Femur (tissue), 1 donor: ENCODE data around the gene ZBP1.

Source experiments
- DNase-seq: peaks from one replicate; pipeline ENCODE4 v3.0.0-alpha.2; 2017

ZBP1 gene, protein sequence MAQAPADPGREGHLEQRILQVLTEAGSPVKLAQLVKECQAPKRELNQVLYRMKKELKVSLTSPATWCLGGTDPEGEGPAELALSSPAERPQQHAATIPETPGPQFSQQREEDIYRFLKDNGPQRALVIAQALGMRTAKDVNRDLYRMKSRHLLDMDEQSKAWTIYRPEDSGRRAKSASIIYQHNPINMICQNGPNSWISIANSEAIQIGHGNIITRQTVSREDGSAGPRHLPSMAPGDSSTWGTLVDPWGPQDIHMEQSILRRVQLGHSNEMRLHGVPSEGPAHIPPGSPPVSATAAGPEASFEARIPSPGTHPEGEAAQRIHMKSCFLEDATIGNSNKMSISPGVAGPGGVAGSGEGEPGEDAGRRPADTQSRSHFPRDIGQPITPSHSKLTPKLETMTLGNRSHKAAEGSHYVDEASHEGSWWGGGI

DNA sequence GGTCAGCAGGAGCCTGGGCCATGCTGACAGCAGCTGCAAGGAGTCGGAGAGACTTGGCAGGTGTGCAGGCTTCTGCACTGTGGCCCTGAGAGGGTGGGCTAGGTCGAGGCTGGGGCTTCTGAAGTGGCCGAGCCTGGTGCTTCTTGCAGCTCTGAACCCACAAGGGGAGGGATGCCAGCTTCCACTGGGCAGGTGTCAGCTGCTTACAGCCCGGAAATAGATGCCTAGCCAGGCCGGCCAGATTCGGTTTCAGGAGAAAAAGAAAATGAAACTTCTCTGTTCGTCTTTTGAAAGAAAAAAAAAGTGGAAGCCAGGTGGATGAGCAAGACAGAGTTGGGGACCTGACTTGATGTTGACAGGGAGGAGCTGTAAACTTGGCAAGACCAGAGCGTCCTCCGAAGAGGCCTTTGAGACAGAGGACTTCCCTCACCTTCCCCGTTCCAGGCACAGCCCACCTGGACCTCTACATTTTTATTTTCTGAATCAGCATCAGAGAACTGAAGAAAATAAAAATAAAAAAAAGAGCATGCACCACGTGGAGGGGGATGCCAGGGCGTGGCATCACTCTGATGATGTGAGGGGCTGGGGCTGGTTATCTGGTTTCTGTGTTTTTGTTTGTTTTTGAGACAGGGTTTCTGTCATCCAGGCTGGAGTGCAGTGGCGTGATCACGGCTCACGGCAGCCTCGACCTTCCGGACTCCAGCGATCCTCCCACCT, at the start of gene ZBP1:
Gene ZBP1, minus strand, starts transcription at position 153 of the 717 bp plus-strand sequence. Its CDS starts 131 bp downstream, at position 22.
- peak; percentile 55 for DNase-seq

DNA sequence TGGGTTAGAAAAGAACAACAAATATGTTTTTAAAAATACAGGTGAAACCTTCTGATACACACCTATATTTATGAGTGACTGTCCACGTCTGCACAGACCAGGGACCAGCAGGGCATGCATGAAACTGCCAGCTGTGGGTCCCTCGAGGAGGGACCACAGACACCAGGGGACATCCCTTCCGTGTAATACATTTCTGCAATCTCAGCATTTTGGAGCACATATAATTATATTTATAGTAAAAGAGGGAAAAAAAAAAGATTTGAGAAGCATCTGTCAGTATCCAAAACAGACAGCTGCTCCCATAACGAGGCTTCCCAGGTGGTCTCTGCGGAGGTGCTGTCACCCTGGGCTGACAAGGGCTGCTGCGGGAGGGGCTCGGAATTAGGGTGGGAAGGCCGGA, 49.4 kb upstream of the ZBP1 start:
- no peak for DNase-seq

DNA sequence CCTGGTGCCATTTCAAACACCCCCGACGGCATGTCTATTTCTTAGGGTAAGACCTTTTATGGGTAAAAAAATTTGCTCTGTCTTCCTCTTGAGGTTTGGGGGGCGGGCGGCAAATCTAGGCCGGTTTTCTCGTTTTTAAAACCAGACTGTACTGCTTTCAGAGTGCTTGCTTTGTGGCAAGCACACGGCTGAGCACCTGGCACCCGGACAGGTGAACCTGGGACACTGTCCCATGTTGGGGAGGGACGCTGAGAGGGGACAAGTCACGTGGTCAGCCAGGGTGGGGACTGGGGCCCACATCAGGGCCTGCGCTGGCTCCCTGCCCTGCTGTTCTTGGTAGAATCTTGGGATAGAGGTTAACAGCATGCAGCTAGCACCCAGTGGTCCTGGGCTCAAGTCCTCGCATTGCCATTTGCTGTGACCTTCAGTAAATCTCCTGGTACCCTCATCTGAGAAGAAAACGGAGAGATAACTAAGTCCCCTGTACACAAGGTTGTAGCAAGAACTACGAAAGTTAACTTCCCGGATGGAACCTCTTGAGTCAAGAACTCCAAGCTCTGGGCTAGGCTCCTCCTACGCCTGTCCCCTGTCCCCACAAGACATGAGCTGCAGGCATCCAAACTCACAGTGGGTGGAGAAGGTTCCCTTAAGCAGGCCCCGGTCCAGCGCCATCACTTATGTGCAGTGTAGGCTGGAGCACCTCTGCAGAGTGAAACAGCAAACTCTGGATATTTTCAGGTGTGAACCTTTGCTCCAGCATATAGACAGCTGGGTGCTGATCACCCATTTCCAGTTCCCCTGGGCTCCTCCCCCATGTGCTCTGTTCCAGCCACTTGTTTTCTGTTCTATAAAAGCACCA, 47.9 kb upstream of the ZBP1 start:
- no peak for DNase-seq

DNA sequence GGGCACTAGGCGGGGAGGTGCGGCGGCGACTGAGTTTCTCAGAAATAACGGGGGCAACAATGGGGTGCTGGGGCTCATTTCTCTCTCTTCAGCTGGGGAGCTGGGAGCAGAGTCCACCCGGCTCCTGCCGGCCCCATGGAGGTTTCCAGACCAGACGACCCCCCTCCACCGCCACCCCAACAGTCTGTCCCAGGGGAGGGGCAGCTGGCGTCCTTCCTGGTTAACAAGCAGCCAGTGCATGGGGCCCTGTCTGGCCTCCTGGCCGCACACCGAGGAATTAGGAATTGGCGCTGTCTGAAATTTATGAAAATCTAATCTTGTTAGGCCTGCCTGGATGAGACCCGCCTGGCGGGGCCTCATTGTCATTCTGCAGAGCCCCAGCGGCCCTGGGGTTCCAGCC, 47.2 kb upstream of the ZBP1 start:
- DNase-seq, result no peak

DNA sequence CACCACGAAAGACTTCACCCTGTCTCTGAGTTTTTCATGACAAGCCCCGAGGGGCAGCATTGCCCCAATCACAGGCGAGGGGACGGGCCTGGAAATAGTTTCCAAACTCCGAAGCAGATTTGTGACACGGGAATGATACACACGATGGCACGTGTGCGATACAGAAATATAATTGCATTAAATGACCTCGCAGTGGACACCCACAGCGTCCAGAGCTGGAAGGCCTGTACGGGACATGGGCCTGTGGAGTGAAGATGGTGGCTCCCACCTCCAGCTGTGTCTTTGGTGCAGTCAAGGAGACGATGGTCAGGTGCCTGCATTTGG, 46.6 kb upstream of the ZBP1 start:
- no peak for DNase-seq

DNA sequence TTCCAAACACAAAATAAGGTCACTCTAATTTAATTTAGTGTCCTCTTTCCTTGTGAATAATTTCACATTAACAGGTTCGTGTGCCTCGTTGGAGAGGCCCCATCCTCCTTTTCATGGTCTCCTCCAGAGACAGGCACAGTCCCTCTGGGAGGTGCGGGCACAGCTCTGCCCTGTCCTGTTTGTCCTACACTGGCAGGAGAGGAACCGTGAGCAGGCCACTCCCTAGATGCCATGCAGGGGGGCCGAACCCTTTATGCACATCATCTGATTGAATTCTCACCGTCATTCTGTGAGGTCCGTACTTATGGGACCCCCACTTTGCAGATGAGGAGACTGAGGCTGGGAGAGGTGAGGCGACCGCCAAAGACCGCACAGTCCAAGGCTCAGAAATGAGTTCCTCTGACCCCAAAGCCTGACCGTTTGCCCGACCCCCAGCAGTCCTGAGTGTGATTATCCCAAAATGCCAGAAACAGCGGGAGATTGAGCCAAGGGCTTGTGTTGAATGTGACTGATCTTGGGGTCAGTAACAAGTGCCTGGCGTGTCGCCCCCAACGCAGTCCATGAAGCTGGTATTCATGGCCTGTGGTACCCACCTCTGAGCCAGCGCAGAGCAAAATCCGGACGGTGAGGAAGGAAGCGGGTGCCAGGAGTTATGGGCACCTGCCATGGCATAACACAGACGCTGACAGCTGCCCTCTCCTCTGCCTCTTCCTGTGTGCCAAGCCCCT, 46.0 kb upstream of the ZBP1 start:
- DNase-seq, result no peak

DNA sequence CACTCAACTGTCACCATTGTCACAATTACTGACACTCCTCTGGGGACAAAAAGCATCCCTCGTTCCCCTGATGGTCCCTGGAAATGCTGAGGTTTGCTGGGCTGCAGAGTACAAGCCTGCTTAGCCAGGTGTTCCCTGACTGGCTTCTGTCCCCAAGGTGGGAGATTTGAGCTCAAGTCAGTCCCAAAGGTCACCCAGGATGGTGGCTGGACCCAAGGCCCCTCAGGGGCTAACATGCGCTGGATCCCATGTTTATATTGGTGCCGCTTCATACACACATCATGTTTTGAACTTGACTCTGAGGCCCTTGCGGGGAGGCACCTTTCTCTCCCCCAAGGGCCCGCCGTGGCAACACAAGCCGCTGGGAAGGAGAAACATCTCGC, 45.4 kb upstream of the ZBP1 start:
- no peak for DNase-seq

DNA sequence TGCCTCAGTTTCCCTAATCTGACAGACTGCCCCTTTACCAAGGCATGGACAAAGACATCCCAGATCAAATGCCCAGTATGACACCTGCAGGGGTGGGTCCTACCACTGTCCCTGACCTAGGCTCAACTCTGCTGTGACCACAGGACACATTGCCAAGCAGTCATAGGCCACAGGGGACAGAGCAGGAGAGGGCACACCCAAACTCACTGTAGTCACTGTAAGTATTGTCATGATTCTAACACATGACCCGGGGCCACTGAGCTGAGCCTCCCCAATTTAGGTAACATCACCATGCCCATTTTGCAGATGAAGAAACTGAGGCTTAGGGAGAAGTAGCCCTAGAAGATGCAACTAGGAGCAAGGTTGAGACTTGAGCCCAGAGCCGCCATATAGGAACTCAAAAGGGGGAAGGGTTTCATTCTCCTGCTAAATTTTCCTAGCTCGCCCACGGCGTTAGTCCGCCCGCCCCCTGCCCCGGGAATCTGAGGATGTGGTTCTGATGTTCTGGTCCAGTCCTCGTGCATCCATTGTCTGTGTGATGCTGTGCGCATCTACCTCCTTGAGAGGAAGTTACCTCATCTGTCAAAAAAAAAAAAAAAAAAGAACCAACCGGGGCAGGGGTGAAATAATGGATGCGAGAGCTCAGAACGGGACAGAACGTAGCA, 44.8 kb upstream of the ZBP1 start:
- peak; percentile 14 for DNase-seq

DNA sequence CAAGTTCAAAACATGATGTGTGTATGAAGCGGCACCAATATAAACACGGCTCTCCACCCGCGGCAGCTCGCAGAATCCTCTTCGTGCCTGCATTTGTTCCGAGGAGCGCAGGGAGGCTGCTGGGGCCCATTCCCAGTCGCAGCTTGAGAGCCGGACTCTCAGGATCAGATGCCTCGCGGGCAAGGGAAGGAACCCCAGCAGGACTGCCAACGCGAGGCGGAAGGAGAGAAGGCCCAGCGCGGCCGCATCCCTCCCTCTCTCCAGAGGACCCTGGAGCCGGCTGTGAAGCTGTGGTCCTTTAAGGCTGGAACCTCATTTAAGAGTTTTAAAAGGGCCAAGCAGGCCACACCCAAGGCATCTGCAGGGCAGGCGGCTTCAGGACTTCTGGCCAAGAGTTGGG, 44.2 kb upstream of the ZBP1 start:
- DNase-seq, result peak; percentile 11

DNA sequence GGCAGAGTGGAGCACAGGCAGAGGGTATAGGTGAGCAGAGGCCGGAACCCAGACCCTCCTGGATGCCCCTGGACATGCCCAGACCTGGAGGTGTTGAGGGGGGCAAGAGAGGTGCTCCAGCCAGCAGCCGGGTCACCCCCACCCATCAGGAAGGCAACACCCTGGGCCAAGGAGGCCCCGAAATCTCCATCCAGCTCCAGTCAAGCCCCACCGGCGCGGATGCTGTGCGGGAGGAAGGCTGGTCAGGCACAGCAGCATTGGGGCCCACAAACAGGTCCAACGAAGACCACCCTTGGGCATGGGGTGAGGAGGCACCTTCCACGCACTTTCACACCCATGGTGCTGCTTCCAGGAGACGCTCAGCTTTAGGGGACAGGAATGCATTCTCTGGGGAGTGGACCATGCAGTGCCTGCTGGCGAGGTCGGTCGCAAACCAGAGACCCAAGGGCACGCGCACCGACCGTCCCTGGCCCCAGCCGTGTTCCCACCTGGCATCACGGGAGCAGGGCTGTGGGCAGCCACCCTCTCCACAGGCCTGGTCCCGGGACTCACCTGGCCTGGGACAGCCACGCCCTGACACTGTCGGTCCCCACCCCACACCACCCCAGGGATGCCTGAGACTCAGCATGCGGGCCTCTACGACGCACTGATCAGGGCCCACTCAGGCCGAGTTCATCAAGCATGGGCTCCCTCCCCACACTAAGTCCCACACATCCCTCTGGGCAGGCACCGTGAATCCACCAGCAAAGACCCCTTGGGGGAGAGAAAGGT, 43.6 kb upstream of the ZBP1 start:
- peak; percentile 12 for DNase-seq

DNA sequence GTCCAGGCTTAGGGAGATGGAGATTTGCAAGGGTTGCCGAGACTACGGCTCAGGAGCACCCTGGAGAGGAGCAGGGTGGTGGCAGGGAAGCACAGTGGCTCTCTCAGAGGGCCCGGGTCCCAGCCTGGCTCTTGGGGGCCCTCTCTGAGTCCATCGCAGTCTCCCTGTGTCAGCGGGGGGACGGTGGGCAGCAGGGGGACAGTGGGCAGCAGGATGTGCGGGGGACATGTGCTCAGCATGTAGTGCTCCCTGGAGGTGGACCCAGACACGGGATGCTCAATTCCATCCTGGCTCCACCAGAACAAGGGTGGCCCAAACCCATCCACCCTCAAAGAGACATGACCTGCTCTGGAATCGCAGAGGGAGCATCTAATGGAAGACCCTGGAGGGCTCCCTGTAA, 43.0 kb upstream of the ZBP1 start:
- DNase-seq, result peak; percentile 16

DNA sequence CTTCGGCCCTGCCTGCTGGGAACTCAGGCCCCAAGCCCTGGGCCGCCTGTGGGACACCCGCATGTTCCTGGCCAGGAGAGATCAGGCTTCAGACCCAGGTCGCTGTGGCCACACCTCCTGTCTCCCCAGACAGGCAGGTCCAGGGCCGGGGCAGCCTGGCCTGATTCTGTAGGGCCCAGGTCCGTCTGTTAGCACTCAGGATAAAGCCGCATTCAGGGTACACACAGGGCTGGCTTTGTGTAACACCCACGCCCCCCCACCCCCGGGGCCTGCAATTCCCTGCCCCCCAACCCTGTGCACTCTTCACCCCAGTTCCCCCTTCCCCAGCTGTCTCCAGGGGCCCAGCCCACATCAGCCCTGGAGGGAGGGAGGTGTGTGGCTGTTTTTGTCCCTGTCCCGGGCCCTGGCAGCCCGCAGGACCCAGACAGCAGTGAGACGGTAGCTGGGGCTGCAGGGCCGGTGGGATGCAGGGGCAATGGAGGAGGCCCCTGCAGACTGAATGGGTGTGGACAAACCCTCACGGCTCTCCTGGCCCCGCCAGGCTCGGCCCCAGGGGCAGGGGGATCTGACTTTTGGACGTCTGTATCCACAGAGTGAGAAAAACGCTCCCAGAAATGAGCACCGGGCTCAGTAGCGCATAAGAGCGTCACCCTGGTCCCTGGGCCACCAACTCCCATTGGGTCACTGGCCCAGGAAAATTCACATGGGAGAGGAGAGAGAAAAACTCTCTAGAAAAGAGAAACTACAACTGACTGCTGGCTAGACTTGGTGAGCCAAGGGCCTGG, 42.4 kb upstream of the ZBP1 start:
- peak; percentile 28 for DNase-seq

DNA sequence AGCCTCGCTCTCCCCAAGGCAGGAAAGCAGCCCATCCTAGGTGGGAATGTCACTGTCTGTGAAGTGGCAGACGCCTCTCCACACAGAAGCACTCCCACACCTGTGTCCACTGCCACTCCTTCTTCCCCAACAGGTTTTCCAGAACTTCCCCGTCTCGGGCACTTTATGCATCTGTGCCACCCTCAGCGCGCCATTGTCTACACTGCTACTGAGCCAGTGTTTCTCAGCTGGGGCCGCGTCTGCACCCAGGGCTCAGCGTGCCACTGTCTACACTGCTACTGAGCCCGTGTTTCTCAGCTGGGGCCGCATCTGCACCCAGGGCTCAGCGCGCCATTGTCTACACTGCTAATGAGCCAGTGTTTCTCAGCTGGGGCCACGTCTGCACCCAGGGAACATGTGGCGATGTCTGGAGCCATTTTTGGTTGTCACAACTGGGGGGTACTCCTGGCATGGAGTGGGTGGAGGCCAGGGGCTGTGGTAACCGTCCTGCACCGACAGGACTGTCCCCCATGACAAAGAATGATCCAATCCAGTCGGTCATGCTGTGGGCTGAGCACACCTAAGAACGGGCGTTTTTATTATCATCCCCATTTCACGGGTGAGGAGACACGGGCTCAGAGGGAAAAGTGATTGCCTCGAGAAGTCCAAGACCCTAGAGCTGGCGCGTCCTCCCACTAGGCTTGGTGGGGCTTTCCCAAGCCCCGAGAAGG, 41.7 kb upstream of the ZBP1 start:
- no peak for DNase-seq

DNA sequence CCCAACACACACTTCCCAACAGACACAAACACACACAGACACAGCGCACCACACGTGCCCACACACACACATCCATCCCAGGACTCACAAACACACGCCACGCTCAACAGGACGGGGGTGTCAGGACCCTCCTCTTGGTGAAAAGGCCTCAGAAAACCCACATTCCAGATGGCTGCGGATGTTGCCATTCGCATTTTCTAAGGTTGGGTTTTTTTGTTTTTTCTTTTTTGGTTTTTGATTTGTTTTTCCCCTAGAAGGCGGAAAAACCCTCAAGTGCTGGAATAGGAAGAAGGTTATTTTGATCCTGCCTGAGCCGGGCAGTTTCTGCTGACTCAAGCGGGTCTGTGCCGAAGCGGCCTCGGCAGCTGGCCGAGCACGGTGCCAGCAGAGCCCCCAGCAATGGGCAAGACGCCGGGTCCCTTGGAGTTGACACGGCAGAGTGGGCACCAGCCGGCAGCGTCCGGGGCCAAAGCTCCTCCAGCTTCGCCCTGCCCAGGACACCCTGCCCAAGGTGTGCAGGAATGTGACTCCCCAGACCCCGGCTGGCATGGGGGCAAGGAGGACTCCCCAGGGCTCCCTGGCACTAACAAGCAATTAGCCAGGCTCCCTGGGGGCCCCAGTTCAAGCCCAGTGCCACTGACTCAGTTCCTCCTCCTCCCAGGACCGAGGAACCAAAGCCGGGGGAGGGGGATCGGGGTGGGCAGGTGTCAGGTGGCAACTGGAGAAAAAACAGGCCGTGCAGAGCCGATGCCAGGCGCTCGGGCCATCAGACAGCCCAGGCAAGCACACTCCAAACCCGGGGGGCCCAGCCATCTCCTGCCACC, 40.9 kb upstream of the ZBP1 start:
- DNase-seq, result peak; percentile 61

DNA sequence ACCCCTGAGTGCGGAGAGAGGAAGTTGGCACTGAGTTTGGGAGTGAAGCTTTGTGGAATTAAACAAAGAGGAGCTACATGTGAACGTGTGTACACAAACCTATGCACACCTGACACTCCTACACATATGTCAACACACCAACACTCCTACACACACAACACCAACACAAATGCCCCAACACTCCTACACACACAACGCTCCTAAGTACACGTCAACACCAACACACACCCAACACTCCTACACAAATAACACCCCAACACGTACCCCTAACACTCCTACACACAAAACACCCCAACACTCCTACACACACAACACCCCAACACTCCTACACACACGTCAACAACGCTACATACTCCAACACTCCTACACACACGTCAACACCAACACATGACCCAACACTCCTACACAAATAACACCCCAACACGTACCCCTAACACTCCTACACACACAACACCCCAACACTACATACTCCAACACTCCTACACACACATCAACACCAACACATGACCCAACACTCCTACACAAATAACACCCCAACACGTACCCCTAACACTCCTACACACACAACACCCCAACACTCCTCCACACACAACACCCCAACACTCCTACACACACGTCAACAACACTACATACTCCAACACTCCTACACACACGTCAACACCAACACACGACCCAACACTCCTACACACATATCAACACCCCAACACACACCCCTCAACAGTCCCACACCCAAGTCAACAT, 40.1 kb upstream of the ZBP1 start:
- DNase-seq, result peak; percentile 0

DNA sequence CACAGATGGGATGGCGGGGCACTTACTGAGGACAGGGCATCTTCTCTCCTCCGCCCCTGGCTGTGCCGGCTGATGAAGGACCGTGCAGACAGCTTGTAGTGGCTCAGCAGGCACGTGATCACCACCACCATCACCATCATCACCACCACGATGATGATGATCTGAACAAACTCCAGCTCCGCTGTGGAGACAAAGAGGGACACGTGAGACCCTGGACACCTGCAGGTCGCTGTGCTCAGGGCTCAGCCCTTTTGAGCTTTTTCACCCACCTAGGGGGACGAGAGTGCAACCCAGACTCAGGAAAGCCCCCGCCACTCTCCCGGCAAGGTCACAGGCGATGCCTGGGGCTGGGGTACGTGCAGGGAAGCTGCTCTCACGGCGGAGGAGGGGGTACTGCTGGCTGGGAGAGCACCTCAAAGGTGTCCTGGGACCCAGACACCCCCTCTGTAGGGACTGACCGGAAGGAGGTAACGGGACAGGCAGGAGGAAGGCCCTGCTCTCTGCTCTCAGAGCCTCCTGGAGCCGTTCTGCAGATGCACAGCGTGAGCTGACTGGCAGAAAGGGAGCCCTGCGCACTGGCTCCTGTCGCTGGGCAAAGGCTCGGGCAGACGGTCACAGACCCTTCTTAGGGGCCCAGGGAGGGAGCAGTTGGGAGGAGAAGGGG, 39.4 kb upstream of the ZBP1 start:
- DNase-seq, result peak; percentile 14

DNA sequence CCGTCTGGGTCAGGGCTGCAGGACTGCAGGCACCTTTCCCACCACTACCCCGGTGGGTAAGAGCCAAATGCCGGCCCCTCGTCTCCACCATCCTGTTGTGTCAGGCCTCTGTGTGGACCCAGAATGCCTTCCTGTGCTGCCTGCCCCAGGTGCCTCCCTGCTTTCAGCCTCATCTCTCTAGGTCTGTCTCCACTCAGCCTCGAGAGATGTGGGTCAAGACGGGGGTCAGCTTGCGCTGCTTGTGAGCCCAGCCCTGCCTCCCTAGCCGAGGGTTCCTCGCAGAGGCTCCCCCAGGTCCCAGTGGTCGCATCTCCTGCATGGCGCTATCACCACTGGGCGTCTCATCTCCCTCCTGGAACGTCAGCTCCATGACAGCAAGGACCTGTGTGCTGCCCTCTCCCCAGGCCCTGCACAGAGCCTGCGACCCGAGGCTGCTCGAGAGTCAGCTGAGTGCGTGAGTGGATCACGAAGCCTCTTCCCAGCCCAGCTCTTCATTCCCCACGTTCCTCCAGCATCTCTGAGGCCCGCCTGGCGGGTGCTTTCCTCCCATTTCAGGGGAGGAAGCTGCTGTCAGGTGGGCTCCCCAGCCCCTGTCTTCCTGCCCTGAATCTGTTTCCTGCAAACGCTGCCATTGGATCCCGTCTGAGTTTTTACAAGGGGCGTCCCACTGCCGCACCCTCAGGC, 38.7 kb upstream of the ZBP1 start:
- peak; percentile 18 for DNase-seq
